Measurements from ENCODE around the gene PPP1R12B. TPM values are rescaled to one million over a fixed set of nuclear protein-coding genes. Genes with fewer than 3 reads are reported as not detected.

PPP1R12B gene
- polyA plus RNA-seq, 1 donor (not counting 4 experiments of a cell fraction or from before 2014, with no cell fraction given): 6.9 TPM

GRCh38 chr1:202306535-202307345, 41.8 kb upstream of the PPP1R12B start:
- H3K9me1 ChIP-seq (ENCODE audit: control insufficient read depth, extremely low read depth, insufficient read depth, low read length): no peaks in the 10 kb centered on the region
- H3K4me1 ChIP-seq (ENCODE audit: control insufficient read depth, extremely low read depth, insufficient read depth, low read length): peaks cover 1% of the 10 kb centered on the region
- no peak for FAIRE-seq
- no peaks in the 10 kb centered on the region for H3K9me3 ChIP-seq (ENCODE audit: control insufficient read depth, low read depth, low read length)
- H3K79me2 ChIP-seq (ENCODE audit: control insufficient read depth, insufficient read depth, low read length): no peaks in the 10 kb centered on the region
- no peaks in the 10 kb centered on the region for H3K36me3 ChIP-seq (ENCODE audit: control insufficient read depth in 2 of 2, extremely low read depth in 1 of 2, insufficient read depth in 2 of 2, low read length in 2 of 2)
- no peak overlapping the region for H3K27ac ChIP-seq (ENCODE audit: control insufficient read depth, insufficient read depth, low read length)
- H2AFZ ChIP-seq (ENCODE audit: control insufficient read depth, low read length): no peak overlapping the region
- H3K9ac ChIP-seq (ENCODE audit: control insufficient read depth, extremely low read depth, insufficient read depth, low read length): no peak overlapping the region
- no peak overlapping the region for H3K4me2 ChIP-seq (ENCODE audit: control insufficient read depth, extremely low read depth, insufficient read depth, low read depth, low read length)
- DNase-seq (ENCODE audit: low read depth, low spot score): no peak
- no peak overlapping the region for H3K4me3 ChIP-seq (ENCODE audit: control insufficient read depth in 2 of 3, extremely low read depth in 1 of 3, insufficient read depth in 2 of 3, low read depth in 1 of 3, low read length in 3 of 3)
- no peaks in the 10 kb centered on the region for H3K27me3 ChIP-seq (ENCODE audit: control insufficient read depth, extremely low read depth, insufficient read depth, low read length)
- dilution Hi-C loops (cut with MboI; ENCODE audit: extremely low pct_ligation_motif_present, low sequenced_read_pairs): no loop called here
- no peaks in the 10 kb centered on the region for H4K20me1 ChIP-seq (ENCODE audit: control insufficient read depth, extremely low read depth, insufficient read depth, low read length)
- TF ChIP-seq CTCF (optimal IDR thresholded peaks at IDR 0.05 in 1 of 3, IDR thresholded peaks at IDR 0.05 in 1 of 3, conservative IDR thresholded peaks at IDR 0.05 in 1 of 3; ENCODE audit: extremely low read depth in 1 of 3, insufficient read depth in 2 of 3, low read length in 3 of 3) (no peak), EZH2 (IDR thresholded peaks at IDR 0.05; ENCODE audit: low read length) (no peak)

- Histone ChIP-seq H3K4me3 (ENCODE audit: control insufficient read depth in 2 of 3, extremely low read depth in 1 of 3, insufficient read depth in 2 of 3, low read depth in 1 of 3, low read length in 3 of 3) (no peak overlapping the region), H3K79me2 (ENCODE audit: control insufficient read depth, insufficient read depth, low read length) (no peaks in the 10 kb centered on the region), H3K4me1 (ENCODE audit: control insufficient read depth, extremely low read depth, insufficient read depth, low read length) (peaks cover 7% of the 10 kb centered on the region), H3K4me2 (ENCODE audit: control insufficient read depth, extremely low read depth, insufficient read depth, low read depth, low read length) (no peak overlapping the region), H4K20me1 (ENCODE audit: control insufficient read depth, extremely low read depth, insufficient read depth, low read length) (no peaks in the 10 kb centered on the region), H2AFZ (ENCODE audit: control insufficient read depth, low read length) (no peak overlapping the region), H3K27me3 (ENCODE audit: control insufficient read depth, extremely low read depth, insufficient read depth, low read length) (no peaks in the 10 kb centered on the region), H3K27ac (ENCODE audit: control insufficient read depth, insufficient read depth, low read length) (no peak overlapping the region), H3K9me1 (ENCODE audit: control insufficient read depth, extremely low read depth, insufficient read depth, low read length) (no peaks in the 10 kb centered on the region), H3K36me3 (ENCODE audit: control insufficient read depth in 2 of 2, extremely low read depth in 1 of 2, insufficient read depth in 2 of 2, low read length in 2 of 2) (no peaks in the 10 kb centered on the region), H3K9me3 (ENCODE audit: control insufficient read depth, low read depth, low read length) (no peaks in the 10 kb centered on the region), H3K9ac (ENCODE audit: control insufficient read depth, extremely low read depth, insufficient read depth, low read length) (no peak overlapping the region)
- dilution Hi-C loops (cut with MboI; ENCODE audit: extremely low pct_ligation_motif_present, low sequenced_read_pairs): no loop called here
- no peak for FAIRE-seq
- DNase-seq (ENCODE audit: low read depth, low spot score): no peak
- TF ChIP-seq CTCF (optimal IDR thresholded peaks at IDR 0.05 in 1 of 3, IDR thresholded peaks at IDR 0.05 in 1 of 3, conservative IDR thresholded peaks at IDR 0.05 in 1 of 3; ENCODE audit: extremely low read depth in 1 of 3, insufficient read depth in 2 of 3, low read length in 3 of 3) (no peak), EZH2 (IDR thresholded peaks at IDR 0.05; ENCODE audit: low read length) (no peak)
Measured at GRCh38 chr1:202310071-202310725, 38.3 kb upstream of the PPP1R12B start.

All from keratinocyte (primary cell).